ENCODE data around the gene POLR1G.

The POLR1G gene

DNA sequence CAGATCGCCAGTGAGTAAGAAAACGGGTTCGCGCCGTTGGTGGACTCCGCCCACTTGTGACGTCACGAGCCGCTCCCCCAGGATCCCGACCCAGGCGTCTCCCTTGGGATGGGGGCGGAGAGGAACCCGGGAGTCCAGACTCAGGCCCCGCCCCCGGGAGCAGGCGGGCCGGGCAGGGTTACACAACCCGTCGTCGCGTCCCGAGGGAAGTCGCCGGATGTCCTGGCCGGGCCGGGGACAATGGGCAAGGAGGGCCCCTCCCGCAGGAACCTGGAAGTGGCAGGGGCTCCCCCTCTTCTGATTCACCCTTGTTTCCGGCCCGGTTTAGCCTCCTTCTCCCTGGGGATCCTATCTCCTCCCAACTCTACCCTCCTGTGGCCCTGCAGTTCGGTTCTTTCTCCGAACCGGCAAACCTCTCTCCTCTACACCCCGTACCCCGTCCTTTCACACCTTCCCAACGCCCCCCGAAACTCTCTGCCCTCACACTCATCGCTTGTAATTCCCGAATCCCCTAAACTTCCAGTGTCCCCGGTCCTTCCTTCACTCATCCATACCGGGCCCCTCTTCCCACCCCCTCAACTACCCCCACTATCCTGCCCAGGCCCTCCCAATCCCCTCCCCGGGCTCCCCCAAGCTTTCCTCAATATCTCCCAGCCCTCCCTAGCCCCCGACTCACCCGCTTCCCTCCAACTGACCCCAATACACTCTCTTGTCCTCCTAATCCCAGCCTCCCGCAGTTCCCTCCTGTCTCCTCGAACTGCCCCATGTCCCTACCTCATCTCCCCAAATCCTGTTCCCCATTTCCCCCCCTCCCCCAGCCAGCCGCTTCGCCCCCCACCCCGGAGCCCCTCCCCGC is 37.2 kb downstream of the POLR1G start:
- in situ Hi-C loops (cut with MboI; ENCODE audit: low sequenced_read_pairs): no loop called here

DNA sequence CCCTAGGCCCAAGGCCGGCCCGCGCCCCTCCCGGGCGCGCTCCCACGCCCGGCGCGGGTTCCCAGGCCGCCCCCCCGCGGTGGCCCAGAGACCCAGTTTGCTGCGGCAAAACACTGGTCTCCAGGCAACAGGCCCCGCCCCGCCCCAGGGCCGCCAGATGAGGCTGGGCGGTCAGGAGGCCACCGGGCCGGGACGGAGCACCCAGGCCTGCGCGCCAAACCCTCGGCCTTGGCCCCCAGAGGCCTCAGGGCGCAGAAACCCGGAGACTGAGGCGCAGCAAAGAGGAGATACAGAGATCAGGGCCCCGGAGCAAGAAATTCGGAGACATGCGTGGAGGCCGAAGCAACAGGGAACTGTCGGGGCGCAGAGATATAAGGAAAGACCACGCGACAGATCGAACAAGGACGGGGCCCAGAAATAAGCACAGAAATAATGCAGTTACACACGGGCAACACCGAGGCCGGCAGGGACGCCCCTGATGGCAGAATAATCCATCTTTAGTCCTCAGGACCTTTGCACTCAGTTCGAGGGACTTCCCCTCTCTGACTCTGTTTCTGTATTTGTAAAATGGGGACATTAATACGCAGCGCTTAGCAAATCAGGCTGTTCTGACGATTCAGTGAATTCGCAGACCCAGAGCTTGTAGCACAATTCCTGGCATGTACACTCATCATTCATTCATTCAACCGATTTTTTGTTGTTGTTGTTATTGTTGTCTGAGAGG is 38.0 kb downstream of the POLR1G start:
- in situ Hi-C loops (cut with MboI; ENCODE audit: low sequenced_read_pairs): no loop called here

DNA sequence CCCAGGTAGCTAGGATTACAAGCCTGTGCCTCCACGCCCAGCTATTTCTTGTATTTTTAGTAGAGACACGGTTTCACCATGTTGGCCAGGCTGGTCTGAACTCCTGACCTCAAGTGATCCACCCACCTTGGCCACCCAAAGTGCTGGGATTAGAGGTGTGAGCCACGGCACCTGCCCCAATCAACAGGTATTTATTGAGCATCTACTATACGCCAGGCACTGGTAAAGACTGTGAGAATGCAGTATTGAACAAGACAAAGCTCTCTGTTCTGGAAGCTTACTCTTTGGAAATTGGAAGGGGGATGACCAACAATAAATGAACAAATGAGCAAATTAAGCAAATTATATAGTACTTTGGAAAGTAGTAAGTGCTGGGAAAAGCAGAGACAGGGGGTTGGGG is 38.7 kb downstream of the POLR1G start:
- in situ Hi-C loops (cut with MboI; ENCODE audit: low sequenced_read_pairs): no loop called here

DNA sequence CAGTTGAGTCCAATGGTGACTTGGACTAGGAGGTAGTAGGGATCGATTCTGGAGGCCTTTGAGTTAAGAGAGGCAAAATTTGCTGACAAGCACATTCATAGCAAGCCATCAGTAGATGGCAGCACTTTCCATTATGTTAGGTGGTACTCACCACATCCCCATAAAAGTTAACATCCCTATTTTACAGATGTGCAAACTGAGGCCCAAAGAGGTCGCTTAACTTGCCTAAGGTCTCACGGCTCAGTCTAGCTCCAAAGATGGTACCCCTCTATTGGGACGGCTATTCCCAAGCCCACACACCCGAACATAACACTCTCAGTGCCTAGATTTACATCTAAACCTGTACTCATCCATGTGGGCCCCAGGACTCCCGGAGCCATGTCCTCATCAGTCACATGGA is 39.9 kb downstream of the POLR1G start:
- in situ Hi-C loops (cut with MboI; ENCODE audit: low sequenced_read_pairs): no loop called here

DNA sequence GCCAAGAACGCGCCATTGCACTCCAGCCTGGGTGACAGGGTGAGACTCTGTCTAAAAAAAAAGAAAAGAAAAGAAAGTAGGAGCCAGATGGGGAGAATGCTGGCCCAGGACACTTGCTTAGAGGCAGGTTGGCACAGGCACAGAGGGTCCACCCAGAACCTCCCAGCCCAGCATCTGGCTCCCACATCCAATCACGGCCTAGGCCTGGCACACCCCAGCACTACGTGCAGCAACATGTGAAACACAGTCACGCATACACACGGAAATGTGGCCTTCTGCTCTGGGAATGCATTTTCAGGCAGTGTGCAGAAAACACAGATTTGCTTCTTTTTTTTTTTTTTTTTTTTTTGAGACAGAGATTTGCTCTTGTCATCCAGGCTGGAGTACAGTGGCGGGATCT is 40.5 kb downstream of the POLR1G start:
- in situ Hi-C loops (cut with MboI; ENCODE audit: low sequenced_read_pairs): no loop called here

DNA sequence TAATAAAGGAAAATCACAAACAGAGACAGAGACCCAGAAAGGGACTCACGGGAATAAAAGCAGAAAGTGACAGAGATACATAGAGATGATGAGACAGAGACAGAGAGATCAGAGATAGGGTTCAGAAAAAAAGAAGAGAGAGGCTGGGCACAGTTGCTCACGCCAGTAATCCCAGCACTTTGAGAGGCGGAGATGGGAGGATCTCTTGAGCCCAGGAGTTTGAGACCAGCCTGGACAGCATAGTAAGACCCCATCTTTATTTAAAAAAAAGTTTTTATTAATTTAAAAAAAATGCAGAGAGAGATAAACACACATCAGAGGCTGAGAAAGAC is 41.9 kb downstream of the POLR1G start:
- in situ Hi-C loops (cut with MboI; ENCODE audit: low sequenced_read_pairs): no loop called here

DNA sequence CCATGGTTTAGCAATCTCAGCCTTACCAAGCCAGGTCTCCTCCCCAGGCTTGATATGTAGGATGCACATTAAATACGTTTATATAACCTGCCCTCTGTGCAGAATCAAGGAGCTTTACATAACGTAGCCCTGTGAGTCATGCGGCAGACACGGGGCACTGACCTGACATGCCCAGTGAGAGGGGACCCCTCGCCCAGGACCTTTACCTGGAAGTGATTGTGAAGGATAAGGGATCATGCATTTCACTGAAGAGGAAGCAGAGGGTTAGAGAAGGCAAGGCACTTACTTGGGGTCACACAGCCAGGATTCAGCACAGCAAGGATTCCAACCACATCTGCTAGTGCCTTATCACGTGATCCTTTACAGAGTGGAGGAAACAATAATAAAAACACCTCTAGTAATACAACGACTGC is 42.4 kb downstream of the POLR1G start:
- in situ Hi-C loops (cut with MboI; ENCODE audit: low sequenced_read_pairs): no loop called here

DNA sequence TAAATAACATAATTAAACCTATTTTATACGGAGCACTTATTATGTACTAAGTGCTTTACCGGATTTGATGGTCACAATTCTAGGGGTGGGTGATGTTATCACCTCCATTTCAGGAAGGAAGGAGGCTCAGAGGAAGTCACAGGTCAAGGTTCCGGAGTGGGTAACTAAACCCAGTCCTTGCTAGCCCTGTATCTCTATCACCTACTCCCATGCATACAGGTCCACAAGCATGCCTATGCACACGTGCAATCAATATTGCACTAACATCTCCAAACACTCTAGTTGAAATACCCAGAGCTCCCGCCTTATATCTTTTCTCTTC is 43.5 kb downstream of the POLR1G start:
- in situ Hi-C loops (cut with MboI; ENCODE audit: low sequenced_read_pairs): no loop called here

DNA sequence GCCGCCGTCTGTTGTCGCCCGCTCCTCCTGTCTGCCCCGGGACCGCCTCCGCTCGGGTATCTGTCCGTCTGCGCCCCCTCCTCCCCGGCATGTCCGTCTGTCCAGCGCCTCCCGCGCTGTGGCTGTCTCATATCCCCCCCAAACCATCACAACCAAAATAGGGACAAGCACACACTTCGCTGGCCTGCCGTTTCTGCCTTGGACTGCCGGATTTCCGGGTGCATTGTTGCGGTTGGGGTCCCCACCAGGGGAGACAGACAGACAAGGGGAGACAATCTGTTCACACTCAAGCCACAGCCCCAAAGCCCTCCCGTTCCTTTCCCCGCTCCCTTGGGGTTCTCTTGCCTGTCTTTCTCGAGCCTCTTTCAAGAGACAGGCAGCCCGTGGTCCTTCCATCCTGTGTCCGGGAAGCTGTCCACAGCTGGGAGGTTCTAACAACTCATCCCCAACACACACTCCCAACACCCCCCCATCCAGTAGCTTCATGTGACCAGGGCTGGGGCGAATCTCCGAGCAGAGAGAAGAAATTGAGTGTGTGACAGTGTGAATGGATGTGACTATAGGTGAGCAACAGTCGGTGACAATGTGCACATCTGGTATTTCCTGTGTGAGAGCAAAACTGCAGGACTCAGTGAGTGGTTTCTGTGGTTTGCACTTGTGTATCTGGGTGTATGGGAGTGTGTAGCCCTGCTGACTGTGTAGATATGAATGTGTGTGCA is 44.8 kb downstream of the POLR1G start:
- in situ Hi-C loops (cut with MboI; ENCODE audit: low sequenced_read_pairs): no loop called here

DNA sequence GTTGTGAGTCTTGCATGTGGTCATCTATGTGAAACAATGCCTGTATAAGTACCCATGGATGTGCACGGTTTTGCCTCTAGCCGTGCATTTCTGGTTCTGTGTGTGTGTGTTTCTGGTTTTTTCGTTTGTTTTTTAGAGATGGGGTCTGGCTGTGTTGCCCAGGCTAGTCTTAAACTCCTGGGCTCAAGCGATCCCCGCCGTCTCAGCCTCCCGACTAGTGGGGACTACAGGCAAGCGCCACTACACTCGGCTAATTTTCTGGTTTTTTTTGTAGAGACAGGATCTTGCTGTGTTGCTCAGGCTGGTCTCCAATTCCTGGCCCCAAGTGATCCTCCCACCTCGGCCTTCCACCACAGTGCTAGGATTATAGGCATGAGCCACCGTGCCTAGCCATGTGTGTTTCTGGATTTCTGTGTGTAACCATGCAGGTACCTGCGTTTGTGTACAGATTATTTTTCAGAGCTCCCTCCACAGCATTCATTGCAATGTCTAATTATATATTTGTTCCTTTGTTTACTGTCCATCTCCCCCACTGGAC is 45.5 kb downstream of the POLR1G start:
- in situ Hi-C loops (cut with MboI; ENCODE audit: low sequenced_read_pairs): no loop called here

DNA sequence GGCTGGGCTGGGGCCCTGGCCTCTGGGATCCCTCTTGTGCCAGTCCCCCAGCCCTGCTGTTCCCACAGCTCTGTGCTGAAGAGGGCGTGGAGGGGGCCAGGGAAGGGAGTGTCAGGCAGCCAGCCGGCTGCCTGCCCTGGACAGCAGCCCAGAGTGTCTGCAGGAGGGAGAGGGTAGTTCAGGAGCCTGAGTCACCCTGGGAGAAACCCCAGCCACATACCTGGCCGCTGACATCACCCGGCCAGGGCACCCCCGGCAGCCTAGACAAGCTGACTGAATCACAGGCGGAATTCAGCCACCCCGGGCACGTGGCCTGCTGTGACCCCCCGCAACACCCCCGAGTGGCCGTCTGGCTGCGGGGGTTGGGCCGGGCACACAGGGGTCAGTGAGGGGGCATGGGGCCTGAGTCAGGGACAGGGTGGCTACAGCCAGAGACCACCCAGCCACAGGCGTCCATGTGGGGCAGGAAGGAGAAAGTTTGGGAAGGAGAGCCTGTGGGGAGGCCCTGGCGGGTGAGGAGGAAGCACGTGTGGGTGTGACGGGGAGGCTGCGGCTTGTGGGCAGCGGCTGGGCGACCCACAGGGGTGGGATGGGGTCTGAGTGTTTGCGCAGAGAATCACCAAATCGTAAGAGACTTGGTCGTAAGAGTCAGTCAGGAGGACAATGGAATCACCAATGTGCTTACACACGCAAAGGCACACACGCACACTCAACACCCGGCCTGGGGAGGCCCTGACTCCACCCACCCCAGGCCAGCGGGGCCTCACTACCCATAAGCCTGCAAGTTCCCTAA is 49.5 kb downstream of the POLR1G start:
- in situ Hi-C loops (cut with MboI; ENCODE audit: low sequenced_read_pairs): no loop called here

DNA sequence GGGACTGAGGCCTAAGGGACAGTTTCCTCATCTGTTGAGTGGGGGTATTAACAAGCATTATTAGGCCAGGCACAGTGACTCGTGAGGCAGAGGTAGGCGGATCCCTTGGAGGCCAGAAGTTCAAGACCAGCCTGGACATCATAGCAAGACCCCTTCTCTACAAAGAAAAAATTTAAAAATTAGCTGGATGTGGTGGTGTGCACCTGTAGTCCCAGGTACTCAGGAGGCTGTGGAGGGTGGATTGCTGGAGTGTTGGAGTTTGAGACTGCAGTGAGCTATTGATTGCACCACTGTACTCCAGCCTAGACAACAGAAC is 50.0 kb downstream of the POLR1G start:
- in situ Hi-C loops (cut with MboI; ENCODE audit: low sequenced_read_pairs): no loop called here

DNA sequence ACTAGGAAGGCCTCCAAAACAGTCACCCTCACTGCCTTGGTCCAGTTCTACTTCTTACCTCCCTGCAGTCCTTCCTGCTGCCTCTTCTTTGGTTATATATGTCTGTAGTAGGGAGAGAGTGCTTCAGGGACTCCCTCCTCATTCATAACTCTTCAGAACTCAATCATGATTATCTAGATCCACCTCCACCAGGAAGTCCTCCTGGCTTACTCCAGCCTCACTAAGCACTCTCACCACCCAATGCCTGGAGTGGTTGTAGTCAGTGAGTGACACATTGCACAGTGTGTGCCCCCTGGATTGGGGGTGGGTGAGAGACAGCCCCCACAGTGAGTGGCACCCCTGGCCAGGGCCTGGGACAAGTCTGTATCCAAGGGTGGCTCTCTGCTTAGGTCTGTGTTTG is 51.3 kb downstream of the POLR1G start:
- in situ Hi-C loops (cut with MboI; ENCODE audit: low sequenced_read_pairs): no loop called here

All from hTERT RPE-1 (cell line).